KMS-11 (cell line): ENCODE data around the gene HMGN1.

ENCODE experiments used
- H2AFZ ChIP-seq: fragments of 200-600 bp; sonication (generic); 2 replicates; pipeline ENCODE4 v1.6.1; 2016; ENCODE audit warnings: antibody characterized with exemption, mixed run types, low read depth
- H3K27ac ChIP-seq: fragments of 200-600 bp; sonication (generic); 2 replicates; pipeline ENCODE4 v1.6.1; 2016; ENCODE audit warnings: mild to moderate bottlenecking, mixed run types
- H3K27me3 ChIP-seq: fragments of 200-600 bp; sonication (generic); 2 replicates; pipeline ENCODE4 v1.6.1; 2017; ENCODE audit warnings: mild to moderate bottlenecking, low read depth, mixed run types, moderate library complexity; ENCODE audit not compliant: insufficient read depth
- H3K36me3 ChIP-seq: fragments of 200-600 bp; sonication (generic); 2 replicates; pipeline ENCODE4 v1.6.1; 2017; ENCODE audit warnings: mild to moderate bottlenecking, mixed run types; ENCODE audit not compliant: insufficient read depth
- H3K4me1 ChIP-seq: fragments of 200-600 bp; sonication (generic); 2 replicates; pipeline ENCODE4 v1.6.1; 2016; ENCODE audit warnings: mild to moderate bottlenecking, low read depth, mixed run types; ENCODE audit not compliant: poor library complexity, severe bottlenecking
- H3K4me2 ChIP-seq: fragments of 200-600 bp; sonication (generic); 2 replicates; pipeline ENCODE4 v1.7.0; 2016; ENCODE audit warnings: mild to moderate bottlenecking, mixed run types
- H3K4me3 ChIP-seq: fragments of 200-600 bp; sonication (generic); IDR thresholded peaks from 2 replicates; pipeline ENCODE4 v1.6.1; 2017; ENCODE audit warnings: low read depth, low read length, mixed read lengths; ENCODE audit not compliant: insufficient read depth
- H3K79me2 ChIP-seq: fragments of 200-600 bp; sonication (generic); 2 replicates; pipeline ENCODE4 v1.6.1; 2016; ENCODE audit warnings: low read depth, mixed run types; ENCODE audit not compliant: insufficient read depth
- H3K9ac ChIP-seq: fragments of 200-600 bp; sonication (generic); 2 replicates; pipeline ENCODE4 v1.6.1; 2016; ENCODE audit warnings: mild to moderate bottlenecking, mixed run types
- H4K20me1 ChIP-seq: fragments of 200-600 bp; sonication (generic); 2 replicates; pipeline ENCODE4 v1.6.1; 2016; ENCODE audit warnings: mild to moderate bottlenecking, mixed run types; ENCODE audit not compliant: insufficient read depth
- TF ChIP-seq, protein P1 (sequence below): fragments of 200-600 bp; sonication (generic); conservative IDR thresholded peaks from 2 replicates; pipeline ENCODE4 v1.6.1; 2017; ENCODE audit warnings: low read depth, mild to moderate bottlenecking, antibody characterized with exemption, low read length, moderate library complexity, mixed read lengths

Gene HMGN1

GRCh38 chr21:39346671-39347331 is 2.1 kb downstream of the HMGN1 start:
- Histone ChIP-seq H2AFZ (no peak overlapping the region), H3K27me3 (no peaks in the 10 kb centered on the region), H3K79me2 (peaks cover 37% of the 10 kb centered on the region), H4K20me1 (no peaks in the 10 kb centered on the region; the same call in 1 of the 2 replicates), H3K9ac (peak overlapping the region; percentile 77; the same call in 1 of the 2 replicates), H3K36me3 (peaks cover 25% of the 10 kb centered on the region; the same call in 1 of the 2 replicates), H3K4me2 (peak overlapping the region; percentile 74), H3K4me3 (no peak overlapping the region), H3K4me1 (peaks cover 40% of the 10 kb centered on the region), H3K27ac (peak overlapping the region; percentile 80; the same call in 1 of the 2 replicates)
- TF ChIP-seq, protein P1, sequence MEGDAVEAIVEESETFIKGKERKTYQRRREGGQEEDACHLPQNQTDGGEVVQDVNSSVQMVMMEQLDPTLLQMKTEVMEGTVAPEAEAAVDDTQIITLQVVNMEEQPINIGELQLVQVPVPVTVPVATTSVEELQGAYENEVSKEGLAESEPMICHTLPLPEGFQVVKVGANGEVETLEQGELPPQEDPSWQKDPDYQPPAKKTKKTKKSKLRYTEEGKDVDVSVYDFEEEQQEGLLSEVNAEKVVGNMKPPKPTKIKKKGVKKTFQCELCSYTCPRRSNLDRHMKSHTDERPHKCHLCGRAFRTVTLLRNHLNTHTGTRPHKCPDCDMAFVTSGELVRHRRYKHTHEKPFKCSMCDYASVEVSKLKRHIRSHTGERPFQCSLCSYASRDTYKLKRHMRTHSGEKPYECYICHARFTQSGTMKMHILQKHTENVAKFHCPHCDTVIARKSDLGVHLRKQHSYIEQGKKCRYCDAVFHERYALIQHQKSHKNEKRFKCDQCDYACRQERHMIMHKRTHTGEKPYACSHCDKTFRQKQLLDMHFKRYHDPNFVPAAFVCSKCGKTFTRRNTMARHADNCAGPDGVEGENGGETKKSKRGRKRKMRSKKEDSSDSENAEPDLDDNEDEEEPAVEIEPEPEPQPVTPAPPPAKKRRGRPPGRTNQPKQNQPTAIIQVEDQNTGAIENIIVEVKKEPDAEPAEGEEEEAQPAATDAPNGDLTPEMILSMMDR: no peak

GRCh38 chr21:39346206-39346605 is 2.7 kb downstream of the HMGN1 start:
- Histone ChIP-seq H2AFZ (no peak overlapping the region), H3K4me3 (no peak overlapping the region), H3K79me2 (peaks cover 37% of the 10 kb centered on the region), H3K27ac (no peak overlapping the region), H3K4me2 (peak overlapping the region; percentile 74), H3K4me1 (peaks cover 40% of the 10 kb centered on the region), H3K9ac (no peak overlapping the region), H3K27me3 (no peaks in the 10 kb centered on the region), H3K36me3 (peaks cover 31% of the 10 kb centered on the region; the same call in 1 of the 2 replicates), H4K20me1 (no peaks in the 10 kb centered on the region; the same call in 1 of the 2 replicates)
- TF ChIP-seq, protein P1: no peak

- Histone ChIP-seq H3K79me2 (peaks cover 37% of the 10 kb centered on the region), H2AFZ (no peak overlapping the region), H3K4me1 (peaks cover 40% of the 10 kb centered on the region), H3K9ac (no peak overlapping the region), H3K4me3 (no peak overlapping the region), H3K27ac (no peak overlapping the region), H4K20me1 (no peaks in the 10 kb centered on the region; the same call in 1 of the 2 replicates), H3K27me3 (no peaks in the 10 kb centered on the region), H3K36me3 (peaks cover 31% of the 10 kb centered on the region; the same call in 1 of the 2 replicates), H3K4me2 (peak overlapping the region; percentile 16; the same call in 1 of the 2 replicates)
- TF ChIP-seq, protein P1: no peak
Measured at GRCh38 chr21:39345440-39345839, 3.4 kb downstream of the HMGN1 start.

- TF ChIP-seq, protein P1: no peak
- H3K4me1 ChIP-seq: peaks cover 35% of the 10 kb centered on the region
- H3K4me3 ChIP-seq: no peak overlapping the region
- H3K36me3 ChIP-seq: peaks cover 31% of the 10 kb centered on the region; the same call in 1 of the 2 replicates
- no peak overlapping the region for H3K27ac ChIP-seq
- H2AFZ ChIP-seq: no peak overlapping the region
- H3K27me3 ChIP-seq: no peaks in the 10 kb centered on the region
- no peaks in the 10 kb centered on the region; the same call in 1 of the 2 replicates for H4K20me1 ChIP-seq
- no peak overlapping the region for H3K9ac ChIP-seq
- peaks cover 37% of the 10 kb centered on the region for H3K79me2 ChIP-seq
- H3K4me2 ChIP-seq: no peak overlapping the region
Measured at GRCh38 chr21:39344848-39345247, 4.0 kb downstream of the HMGN1 start.
